NCI-H2081 treated with DMSO at 0.1 percent for 48 hours (cell line): Measurements from ENCODE around the gene MAPK11.

Experiments
- DNase-seq: peaks from one replicate; lab custom pipeline; 2025; lab: John Stamatoyannopoulos, UW

Gene MAPK11

GRCh38 chr22:50260801-50261614 is 9.2 kb downstream of the MAPK11 start:
- DNase-seq: no peak

GRCh38 chr22:50260434-50260800 is 9.8 kb downstream of the MAPK11 start:
- no peak for DNase-seq

GRCh38 chr22:50259302-50259701 is 10.9 kb downstream of the MAPK11 start:
- DNase-seq: no peak

- no peak for DNase-seq
These were observed 11.6 kb downstream of the MAPK11 start for GRCh38 chr22:50258361-50259292.

- DNase-seq: no peak
These were observed 12.5 kb downstream of the MAPK11 start for GRCh38 chr22:50257451-50258360.

GRCh38 chr22:50257041-50257440 is 13.1 kb downstream of the MAPK11 start:
- DNase-seq: no peak

- no peak for DNase-seq
These were observed 13.8 kb downstream of the MAPK11 start for GRCh38 chr22:50256258-50256862.

GRCh38 chr22:50255607-50256006 is 14.6 kb downstream of the MAPK11 start:
- no peak for DNase-seq

GRCh38 chr22:50255099-50255498 is 15.1 kb downstream of the MAPK11 start:
- DNase-seq: no peak

- DNase-seq: no peak
These were observed 16.2 kb downstream of the MAPK11 start for GRCh38 chr22:50253941-50254340.

- DNase-seq: no peak
These were observed 16.9 kb downstream of the MAPK11 start for GRCh38 chr22:50253046-50253915.

GRCh38 chr22:50252082-50253045 is 17.8 kb downstream of the MAPK11 start:
- no peak for DNase-seq

GRCh38 chr22:50251477-50252081 is 18.6 kb downstream of the MAPK11 start:
- no peak for DNase-seq

- no peak for DNase-seq
These were observed 19.4 kb downstream of the MAPK11 start, which contains the start of gene HDAC10 for GRCh38 chr22:50250555-50251476. TSS of gene HDAC10 (minus strand) at chr22:50251265. CDS start at chr22:50251032, 233 bp downstream.

GRCh38 chr22:50250249-50250554 is 20.0 kb downstream of the MAPK11 start:
- DNase-seq: no peak

GRCh38 chr22:50249341-50250248 is 20.6 kb downstream of the MAPK11 start:
- no peak for DNase-seq
